ENCODE results near the gene GPR21. TPM values are rescaled to one million over a fixed set of nuclear protein-coding genes. Genes with fewer than 3 reads are reported as not detected.

GPR21 gene
- total RNA-seq, 6 experiments from 2014 or later, result 0.44 to 0.68 (median 0.54) TPM; not detected in 2

DNA sequence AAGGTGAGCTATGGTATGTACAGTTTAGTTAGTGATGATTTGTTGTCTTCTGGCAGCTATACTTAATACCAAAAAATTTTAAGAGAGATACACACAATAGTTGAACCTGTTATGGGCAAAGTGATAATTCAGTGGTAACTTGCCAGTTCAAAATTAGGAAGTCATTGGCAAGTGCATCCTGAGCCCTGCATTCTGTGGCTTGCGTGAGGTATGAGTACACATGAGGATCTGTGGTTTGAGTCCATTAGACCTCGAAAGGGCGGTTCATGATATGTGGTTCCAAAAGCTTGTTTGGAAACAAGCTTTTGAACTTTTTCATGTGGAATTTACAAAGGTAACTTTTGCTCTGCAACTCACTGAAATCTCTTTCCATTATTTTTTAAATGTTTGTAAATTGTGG lies 47.0 kb downstream of the GPR21 start:
- DNase-seq (no peak), ATAC-seq (no peak)
- Histone ChIP-seq H3K27me3 (no peaks in the 10 kb centered on the region), H3K36me3 (peaks cover 0 to 9% (median 0%) of the 10 kb centered on the region in 4 donors), H3K27ac (no peak overlapping the region), H3K9me3 (no peaks in the 10 kb centered on the region), H3K4me3 (no peak overlapping the region), H3K4me1 (no peaks in the 10 kb centered on the region)
- intact Hi-C loops (cut with DNase I), result loop anchor here in 1 of 2 donors (10.0 kb wide), 1 partner anchor 264 kb away; no protein-coding TSS in a partner anchor
- 74% methylated on average over 3 of the region's 3 CpGs for WGBS (ENCODE audit: insufficient coverage, low coverage, low lambda C conversion rate, missing lambda C conversion rate)
- TF ChIP-seq, protein P1, sequence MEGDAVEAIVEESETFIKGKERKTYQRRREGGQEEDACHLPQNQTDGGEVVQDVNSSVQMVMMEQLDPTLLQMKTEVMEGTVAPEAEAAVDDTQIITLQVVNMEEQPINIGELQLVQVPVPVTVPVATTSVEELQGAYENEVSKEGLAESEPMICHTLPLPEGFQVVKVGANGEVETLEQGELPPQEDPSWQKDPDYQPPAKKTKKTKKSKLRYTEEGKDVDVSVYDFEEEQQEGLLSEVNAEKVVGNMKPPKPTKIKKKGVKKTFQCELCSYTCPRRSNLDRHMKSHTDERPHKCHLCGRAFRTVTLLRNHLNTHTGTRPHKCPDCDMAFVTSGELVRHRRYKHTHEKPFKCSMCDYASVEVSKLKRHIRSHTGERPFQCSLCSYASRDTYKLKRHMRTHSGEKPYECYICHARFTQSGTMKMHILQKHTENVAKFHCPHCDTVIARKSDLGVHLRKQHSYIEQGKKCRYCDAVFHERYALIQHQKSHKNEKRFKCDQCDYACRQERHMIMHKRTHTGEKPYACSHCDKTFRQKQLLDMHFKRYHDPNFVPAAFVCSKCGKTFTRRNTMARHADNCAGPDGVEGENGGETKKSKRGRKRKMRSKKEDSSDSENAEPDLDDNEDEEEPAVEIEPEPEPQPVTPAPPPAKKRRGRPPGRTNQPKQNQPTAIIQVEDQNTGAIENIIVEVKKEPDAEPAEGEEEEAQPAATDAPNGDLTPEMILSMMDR (IDR thresholded peaks at IDR 0.05), result no peak
- TF ChIP-seq POLR2A (IDR thresholded peaks at IDR 0.05), result no peak

DNA sequence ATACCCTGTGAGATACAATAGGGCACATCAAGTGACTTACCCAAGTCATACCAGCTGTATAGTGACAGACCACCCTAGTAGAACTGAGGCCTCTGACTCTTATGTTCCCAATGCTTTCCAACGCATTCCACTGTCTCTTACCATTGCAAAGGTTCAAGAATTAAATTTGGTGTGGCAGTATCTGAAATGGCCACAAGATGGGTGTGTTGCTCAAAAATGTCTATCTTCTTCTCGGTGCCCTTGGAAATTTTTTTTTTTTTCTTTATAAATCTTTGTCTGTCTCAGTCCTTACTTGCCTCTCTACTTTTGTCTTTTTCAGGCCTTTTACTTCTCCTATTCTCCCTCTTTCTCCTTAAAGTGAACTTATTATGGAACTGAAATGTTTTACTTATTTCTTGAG lies 48.4 kb downstream of the GPR21 start:
- intact Hi-C loops (cut with DNase I), result loop anchor here in 1 of 2 donors (10.0 kb wide), 1 partner anchor 263 kb away; no protein-coding TSS in a partner anchor

DNA sequence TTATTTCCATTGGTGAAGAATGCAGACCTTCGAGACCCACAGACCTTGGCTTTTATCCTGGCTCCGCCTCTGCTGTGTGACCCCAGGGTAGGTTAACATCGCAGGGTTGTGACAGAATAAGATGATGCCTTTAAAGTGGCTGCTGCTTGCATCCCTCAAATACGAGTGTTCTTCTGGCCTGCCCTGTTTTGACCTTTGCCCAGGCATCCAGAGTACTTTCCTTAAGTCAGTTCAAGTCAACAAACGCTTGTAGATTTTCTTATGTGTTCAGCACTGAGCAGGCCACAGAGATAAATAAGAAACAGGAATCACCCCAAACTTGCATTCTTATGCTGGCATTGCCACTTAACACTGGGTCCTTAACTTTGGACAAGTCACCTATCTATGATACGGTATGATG lies 50.2 kb downstream of the GPR21 start:
- Histone ChIP-seq H3K4me3 (no peak overlapping the region), H3K4me1 (peaks cover 0 to 12% (median 0%) of the 10 kb centered on the region in 4 donors), H3K36me3 (peaks cover 0 to 3% (median 0%) of the 10 kb centered on the region in 4 donors), H3K27me3 (no peaks in the 10 kb centered on the region), H3K27ac (no peak overlapping the region), H3K9me3 (no peaks in the 10 kb centered on the region)
- DNase-seq (no peak), ATAC-seq (no peak)
- WGBS (ENCODE audit: insufficient coverage, low coverage, low lambda C conversion rate, missing lambda C conversion rate), result 67% methylated on average over 6 of the region's 6 CpGs
- intact Hi-C loops (cut with DNase I), result loop anchor here in 1 of 2 donors (10.0 kb wide), 1 partner anchor 261 kb away; no protein-coding TSS in a partner anchor
- no peak for TF ChIP-seq POLR2A (IDR thresholded peaks at IDR 0.05)
- TF ChIP-seq, protein P1 (IDR thresholded peaks at IDR 0.05), result no peak

More for the DNA sequence above, 48.4 kb downstream of the GPR21 start:
- H3K36me3 ChIP-seq, result peaks cover 0 to 9% (median 0%) of the 10 kb centered on the region in 4 donors
- H3K4me1 ChIP-seq, result peaks cover 0 to under 1% (median 0%) of the 10 kb centered on the region in 4 donors
- TF ChIP-seq, protein P1 (IDR thresholded peaks at IDR 0.05), result peak; percentile 60 to 69 (median 68)
- no peak for TF ChIP-seq POLR2A (IDR thresholded peaks at IDR 0.05)
- WGBS (ENCODE audit: insufficient coverage, low coverage, low lambda C conversion rate, missing lambda C conversion rate), result 14% methylated on average over 2 of the region's 2 CpGs
- H3K27me3 ChIP-seq, result no peaks in the 10 kb centered on the region
- peak; percentile 72 to 82 (median 78) for ATAC-seq
- no peak overlapping the region for H3K4me3 ChIP-seq
- H3K9me3 ChIP-seq, result no peaks in the 10 kb centered on the region
- no peak overlapping the region for H3K27ac ChIP-seq
- DNase-seq, result no peak

DNA sequence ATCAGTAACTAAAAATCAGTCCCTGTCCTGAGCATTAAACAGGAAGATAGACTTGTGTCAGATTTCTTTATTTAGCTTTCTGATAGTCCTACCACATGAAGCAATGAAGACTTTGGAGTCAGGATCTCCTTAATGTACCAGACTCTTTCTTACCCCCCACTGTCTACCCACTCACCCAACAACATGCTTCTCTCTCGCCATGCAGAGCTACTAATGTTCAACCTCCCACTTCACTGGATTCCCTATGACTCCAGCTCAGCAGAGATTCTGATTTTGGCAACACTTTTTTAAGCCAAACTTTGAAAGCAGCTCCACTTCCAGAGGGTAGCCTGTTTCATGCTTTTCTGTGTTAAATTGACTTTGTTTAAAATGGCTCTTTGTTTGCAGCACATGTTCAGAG lies 50.8 kb downstream of the GPR21 start:
- no peaks in the 10 kb centered on the region for H3K27me3 ChIP-seq
- no peak for TF ChIP-seq POLR2A (IDR thresholded peaks at IDR 0.05)
- TF ChIP-seq, protein P1 (IDR thresholded peaks at IDR 0.05), result no peak
- H3K4me1 ChIP-seq, result peaks cover 0 to 17% (median 0%) of the 10 kb centered on the region in 4 donors
- H3K36me3 ChIP-seq, result peaks cover 0 to 3% (median 0%) of the 10 kb centered on the region in 4 donors
- no peak for ATAC-seq
- H3K4me3 ChIP-seq, result no peak overlapping the region
- DNase-seq, result no peak
- H3K9me3 ChIP-seq, result no peaks in the 10 kb centered on the region
- intact Hi-C loops (cut with DNase I), result loop anchor here in 1 of 2 donors (10.0 kb wide), 1 partner anchor 261 kb away; no protein-coding TSS in a partner anchor
- WGBS (ENCODE audit: insufficient coverage, low coverage, low lambda C conversion rate, missing lambda C conversion rate), result 100% methylated on average over 1 of the region's 1 CpG
- no peak overlapping the region for H3K27ac ChIP-seq

Small RNAs within 50 kb of the gene (small RNA-seq; reads per million reads assigned to genes)
- 0 reads per million in 2 experiments for gene GPR21

Other genes with a start within 250 kb of the GPR21 start
- gene OR5C1, start 244.7 kb upstream of the GPR21 start, total RNA-seq, result not detected
- not detected for gene OR1K1, start 233.5 kb upstream of the GPR21 start, total RNA-seq
- 1 to 10 TPM; 3.5 to 7.5 (median 4.8) TPM for gene PDCL, start 205.1 kb upstream of the GPR21 start, total RNA-seq
- gene RC3H2, start 128.3 kb upstream of the GPR21 start, total RNA-seq, result 10 to 100 TPM; 14.1 to 20.7 (median 19.4) TPM
- gene ZBTB6, start 120.3 kb upstream of the GPR21 start, total RNA-seq, result 1 to 10 TPM; 2.2 to 4.3 (median 2.7) TPM
- gene ZBTB26, start 102.2 kb upstream of the GPR21 start, total RNA-seq, result 1 to 10 TPM; 1.2 to 2.3 (median 1.4) TPM
- 10 to 100 TPM; 11.4 to 15.4 (median 13.5) TPM for gene RABGAP1, start 92.6 kb upstream of the GPR21 start, total RNA-seq
- 10 to 100 TPM in 1 of 6 experiments, 1 to 10 TPM in 5; 5.3 to 10.2 (median 8.3) TPM for gene STRBP, start 234.9 kb downstream of the GPR21 start, total RNA-seq